A673 (cell line): ENCODE data around the gene SKIC3.

Source experiments
- EZH2 ChIP-seq: fragments of 200-600 bp; sonication (generic); IDR thresholded peaks from 2 replicates; pipeline ENCODE4 v1.6.1; 2017; ENCODE audit warnings: borderline replicate concordance, low read depth, mild to moderate bottlenecking, mixed read lengths, antibody characterized with exemption, low read length; ENCODE audit not compliant: poor library complexity, severe bottlenecking
- TF ChIP-seq, protein P1 (sequence below): fragments of 300-800, 200-600 bp; sonication (generic); conservative IDR thresholded peaks from 2 replicates; pipeline ENCODE4 v1.5.1; 2017; ENCODE audit warnings: low read depth, mild to moderate bottlenecking, antibody characterized with exemption, low read length, moderate library complexity, mixed read lengths

DNA sequence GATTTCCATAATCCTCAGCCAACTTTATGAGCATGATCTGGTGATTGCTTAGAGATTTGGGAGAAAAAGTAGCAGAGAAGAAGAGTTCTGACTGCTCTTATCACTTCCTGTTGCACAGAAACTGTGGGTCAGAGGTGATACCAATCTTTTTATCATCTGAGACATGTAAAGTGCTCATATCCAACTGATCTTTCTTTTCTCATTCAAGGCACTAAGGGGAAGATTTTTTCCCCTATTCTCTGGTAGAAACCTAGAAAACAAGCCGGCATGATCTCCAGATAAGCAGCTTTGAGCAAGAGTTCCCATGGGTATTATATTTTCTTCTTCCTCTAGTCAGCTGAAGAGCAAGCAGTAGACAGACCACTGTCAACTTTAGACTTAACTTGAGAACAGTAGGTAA is 36.1 kb upstream of the SKIC3 start:
- no peak for TF ChIP-seq EZH2
- TF ChIP-seq, protein P1, sequence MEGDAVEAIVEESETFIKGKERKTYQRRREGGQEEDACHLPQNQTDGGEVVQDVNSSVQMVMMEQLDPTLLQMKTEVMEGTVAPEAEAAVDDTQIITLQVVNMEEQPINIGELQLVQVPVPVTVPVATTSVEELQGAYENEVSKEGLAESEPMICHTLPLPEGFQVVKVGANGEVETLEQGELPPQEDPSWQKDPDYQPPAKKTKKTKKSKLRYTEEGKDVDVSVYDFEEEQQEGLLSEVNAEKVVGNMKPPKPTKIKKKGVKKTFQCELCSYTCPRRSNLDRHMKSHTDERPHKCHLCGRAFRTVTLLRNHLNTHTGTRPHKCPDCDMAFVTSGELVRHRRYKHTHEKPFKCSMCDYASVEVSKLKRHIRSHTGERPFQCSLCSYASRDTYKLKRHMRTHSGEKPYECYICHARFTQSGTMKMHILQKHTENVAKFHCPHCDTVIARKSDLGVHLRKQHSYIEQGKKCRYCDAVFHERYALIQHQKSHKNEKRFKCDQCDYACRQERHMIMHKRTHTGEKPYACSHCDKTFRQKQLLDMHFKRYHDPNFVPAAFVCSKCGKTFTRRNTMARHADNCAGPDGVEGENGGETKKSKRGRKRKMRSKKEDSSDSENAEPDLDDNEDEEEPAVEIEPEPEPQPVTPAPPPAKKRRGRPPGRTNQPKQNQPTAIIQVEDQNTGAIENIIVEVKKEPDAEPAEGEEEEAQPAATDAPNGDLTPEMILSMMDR = no peak
